ENCODE measurements around the gene ANGEL1. TPM values are rescaled to one million over a fixed set of nuclear protein-coding genes. Genes with fewer than 3 reads are reported as not detected.

Gene ANGEL1
- total RNA-seq, 2 experiments from 2014 or later: 17.6 to 33.7 TPM

- Histone ChIP-seq H3K36me3 (ENCODE audit: insufficient read depth, low read length) (no peaks in the 10 kb centered on the region), H3K4me2 (ENCODE audit: low read length) (no peak overlapping the region), H3K9me2 (ENCODE audit: insufficient read depth, low read length) (no peaks in the 10 kb centered on the region), H3K27ac (ENCODE audit: low read depth, low read length, poor library complexity, severe bottlenecking) (no peak overlapping the region), H3K4me1 (ENCODE audit: insufficient read depth, low read length, poor library complexity, severe bottlenecking) (no peaks in the 10 kb centered on the region), H2AFZ (ENCODE audit: low read length) (no peak overlapping the region), H3K9me3 (ENCODE audit: low read length) (no peaks in the 10 kb centered on the region), H3K4me3 (ENCODE audit: low read depth, low read length, poor library complexity, severe bottlenecking) (no peak overlapping the region), H3K79me2 (ENCODE audit: insufficient read depth, low read depth, low read length) (no peaks in the 10 kb centered on the region), H4K20me1 (ENCODE audit: insufficient read depth, low read length) (no peaks in the 10 kb centered on the region)
- CTCF ChIA-PET (ENCODE audit: unreplicated experiment): no interaction called here
- no peak for DNase-seq (ENCODE audit: low spot score)
- POLR2A ChIA-PET: no interaction called here
- TF ChIP-seq CTCF (conservative IDR thresholded peaks at IDR 0.05; ENCODE audit: low read length): no peak
- no peak for TF ChIP-seq EZH2phosphoT487 (IDR thresholded peaks at IDR 0.05; ENCODE audit: borderline replicate concordance, low read depth, low read length)
- intact Hi-C loops (cut with micrococcal nuclease; ENCODE audit: unreplicated experiment): no loop called here
- BruUV-seq (replicated peaks): no TSS peak
Observed at GRCh38 chr14:76755610-76756370, 56.9 kb downstream of the ANGEL1 start.

- Histone ChIP-seq H3K9me3 (ENCODE audit: low read length) (no peaks in the 10 kb centered on the region), H3K79me2 (ENCODE audit: insufficient read depth, low read depth, low read length) (no peaks in the 10 kb centered on the region), H3K4me2 (ENCODE audit: low read length) (no peak overlapping the region), H3K4me3 (ENCODE audit: low read depth, low read length, poor library complexity, severe bottlenecking) (no peak overlapping the region), H4K20me1 (ENCODE audit: insufficient read depth, low read length) (no peaks in the 10 kb centered on the region), H2AFZ (ENCODE audit: low read length) (no peak overlapping the region), H3K27ac (ENCODE audit: low read depth, low read length, poor library complexity, severe bottlenecking) (no peak overlapping the region), H3K4me1 (ENCODE audit: insufficient read depth, low read length, poor library complexity, severe bottlenecking) (no peaks in the 10 kb centered on the region), H3K9me2 (ENCODE audit: insufficient read depth, low read length) (no peaks in the 10 kb centered on the region), H3K36me3 (ENCODE audit: insufficient read depth, low read length) (no peaks in the 10 kb centered on the region)
- intact Hi-C loops (cut with micrococcal nuclease; ENCODE audit: unreplicated experiment): no loop called here
- CTCF ChIA-PET (ENCODE audit: unreplicated experiment): no interaction called here
- no TSS peak for BruUV-seq (replicated peaks)
- POLR2A ChIA-PET: no interaction called here
- no peak for DNase-seq (ENCODE audit: low spot score)
- TF ChIP-seq EZH2phosphoT487 (IDR thresholded peaks at IDR 0.05; ENCODE audit: borderline replicate concordance, low read depth, low read length) (no peak), CTCF (conservative IDR thresholded peaks at IDR 0.05; ENCODE audit: low read length) (no peak)
Observed at GRCh38 chr14:76754586-76754985, 58.1 kb downstream of the ANGEL1 start.

DNA sequence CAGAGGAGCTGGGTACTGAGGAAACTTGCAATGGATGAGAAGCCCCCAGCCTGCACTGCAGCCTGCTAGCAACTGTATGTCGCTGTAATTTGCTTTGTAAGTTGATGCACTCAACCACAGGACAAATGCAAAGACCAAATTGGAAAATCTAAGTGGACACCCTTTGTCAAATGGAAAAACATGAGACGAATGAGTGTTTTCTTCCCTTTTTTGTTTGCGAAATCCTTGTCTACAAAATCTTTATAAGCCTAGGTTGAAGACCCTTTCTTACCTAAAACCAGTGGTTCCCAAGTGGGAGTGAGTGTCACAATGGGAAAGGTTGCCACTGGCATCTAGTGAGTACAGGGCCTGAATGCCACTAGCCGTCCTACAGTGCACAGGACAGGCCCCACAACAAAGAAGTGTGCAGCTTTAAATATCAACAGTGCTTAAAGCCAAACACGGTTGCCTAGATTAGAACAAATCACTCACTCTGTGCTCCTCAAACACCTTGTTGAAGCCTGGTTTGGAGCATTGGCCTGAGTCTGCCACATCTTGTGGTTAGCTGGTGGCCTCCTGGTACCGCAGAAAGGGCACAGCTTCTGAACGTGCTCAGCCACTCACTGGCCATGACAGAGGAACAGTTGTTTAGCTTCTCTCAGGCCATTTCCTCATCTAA lies 59.0 kb downstream of the ANGEL1 start:
- intact Hi-C loops (cut with micrococcal nuclease; ENCODE audit: unreplicated experiment): no loop called here
- POLR2A ChIA-PET: no interaction called here
- H3K4me2 ChIP-seq (ENCODE audit: low read length): no peak overlapping the region
- TF ChIP-seq CTCF (conservative IDR thresholded peaks at IDR 0.05; ENCODE audit: low read length): no peak
- no peak for TF ChIP-seq EZH2phosphoT487 (IDR thresholded peaks at IDR 0.05; ENCODE audit: borderline replicate concordance, low read depth, low read length)
- no peak for DNase-seq (ENCODE audit: low spot score)
- H2AFZ ChIP-seq (ENCODE audit: low read length): no peak overlapping the region
- no peaks in the 10 kb centered on the region for H3K36me3 ChIP-seq (ENCODE audit: insufficient read depth, low read length)
- no peaks in the 10 kb centered on the region for H4K20me1 ChIP-seq (ENCODE audit: insufficient read depth, low read length)
- CTCF ChIA-PET (ENCODE audit: unreplicated experiment): no interaction called here
- no peaks in the 10 kb centered on the region for H3K4me1 ChIP-seq (ENCODE audit: insufficient read depth, low read length, poor library complexity, severe bottlenecking)
- no TSS peak for BruUV-seq (replicated peaks)
- H3K9me2 ChIP-seq (ENCODE audit: insufficient read depth, low read length): no peaks in the 10 kb centered on the region
- H3K27ac ChIP-seq (ENCODE audit: low read depth, low read length, poor library complexity, severe bottlenecking): no peak overlapping the region
- no peaks in the 10 kb centered on the region for H3K79me2 ChIP-seq (ENCODE audit: insufficient read depth, low read depth, low read length)
- no peaks in the 10 kb centered on the region for H3K9me3 ChIP-seq (ENCODE audit: low read length)
- no peak overlapping the region for H3K4me3 ChIP-seq (ENCODE audit: low read depth, low read length, poor library complexity, severe bottlenecking)

Data from OCI-LY7 (cell line).